Measurements from ENCODE around the gene FRRS1. TPM values are rescaled to one million over a fixed set of nuclear protein-coding genes. Genes with fewer than 3 reads are reported as not detected.
"Not testable (repeated sequence)": the region's sequence is repeated elsewhere in the genome, so short reads cannot be mapped to it uniquely, and the experiment has no call there.

The FRRS1 gene, protein sequence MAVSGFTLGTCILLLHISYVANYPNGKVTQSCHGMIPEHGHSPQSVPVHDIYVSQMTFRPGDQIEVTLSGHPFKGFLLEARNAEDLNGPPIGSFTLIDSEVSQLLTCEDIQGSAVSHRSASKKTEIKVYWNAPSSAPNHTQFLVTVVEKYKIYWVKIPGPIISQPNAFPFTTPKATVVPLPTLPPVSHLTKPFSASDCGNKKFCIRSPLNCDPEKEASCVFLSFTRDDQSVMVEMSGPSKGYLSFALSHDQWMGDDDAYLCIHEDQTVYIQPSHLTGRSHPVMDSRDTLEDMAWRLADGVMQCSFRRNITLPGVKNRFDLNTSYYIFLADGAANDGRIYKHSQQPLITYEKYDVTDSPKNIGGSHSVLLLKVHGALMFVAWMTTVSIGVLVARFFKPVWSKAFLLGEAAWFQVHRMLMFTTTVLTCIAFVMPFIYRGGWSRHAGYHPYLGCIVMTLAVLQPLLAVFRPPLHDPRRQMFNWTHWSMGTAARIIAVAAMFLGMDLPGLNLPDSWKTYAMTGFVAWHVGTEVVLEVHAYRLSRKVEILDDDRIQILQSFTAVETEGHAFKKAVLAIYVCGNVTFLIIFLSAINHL
- 2.1 TPM for total RNA-seq

DNA sequence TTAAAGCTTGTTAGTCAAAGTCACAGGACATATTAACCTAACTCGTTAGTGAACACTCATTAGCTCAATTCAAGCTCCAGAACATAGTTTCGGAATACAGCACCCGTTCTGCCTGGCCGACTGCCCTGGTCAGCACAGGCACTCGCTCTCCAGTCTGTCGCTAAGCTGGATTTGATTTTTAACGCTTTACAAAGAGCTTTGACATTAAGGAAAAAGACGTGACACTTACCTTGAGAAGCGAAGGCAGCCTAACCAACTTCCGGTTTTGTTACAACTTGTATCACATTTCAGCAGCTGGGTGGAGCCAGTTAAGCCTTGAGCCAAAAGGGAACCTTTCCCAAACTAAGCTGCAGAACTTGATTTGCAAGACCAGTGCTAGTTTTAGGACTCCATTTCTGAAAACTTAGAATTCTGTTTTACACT is at the start of gene FRRS1:
Gene FRRS1, minus strand, starts transcription at position 258 of the 423 bp plus-strand sequence. CDS start 17,867 bp downstream, outside the sequence.
- H3K9me3 ChIP-seq (ENCODE audit: low read depth, low read length), result no peaks in the 10 kb centered on the region
- H3K27me3 ChIP-seq (ENCODE audit: insufficient read depth, low read length), result no peaks in the 10 kb centered on the region
- peak within 1 kb of the TSS; percentile 75 for H3K4me3 ChIP-seq (ENCODE audit: low read length)
- peaks cover 4% of the 10 kb centered on the region for H3K4me1 ChIP-seq (ENCODE audit: insufficient read depth, low read length)

DNA sequence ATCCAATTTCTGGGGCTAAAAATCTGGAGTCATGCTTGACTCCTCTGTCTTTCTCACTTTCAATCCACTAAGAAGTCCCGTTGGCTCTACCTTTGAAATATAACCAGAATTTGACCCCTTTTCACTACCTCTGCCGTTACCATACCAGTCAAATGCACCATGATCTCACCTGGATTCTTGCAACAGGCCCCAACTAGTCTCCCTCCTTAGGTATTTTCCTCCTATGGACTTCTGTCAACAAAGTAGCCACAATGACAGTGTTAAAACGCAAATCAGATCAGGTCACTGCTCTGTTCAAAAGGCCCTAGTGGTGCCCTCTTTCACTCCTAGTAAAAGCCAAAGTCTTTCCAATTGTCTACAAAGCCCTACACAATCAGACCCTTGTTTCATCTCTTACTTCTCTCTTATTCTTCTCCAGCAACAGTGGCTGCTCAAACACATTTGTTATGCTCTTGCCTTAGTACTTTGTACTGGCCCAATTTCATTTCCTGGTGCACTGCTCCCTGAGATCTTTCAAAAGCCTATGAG is 48.0 kb upstream of the FRRS1 start:
- Histone ChIP-seq H3K27me3 (ENCODE audit: insufficient read depth, low read length) (no peaks in the 10 kb centered on the region), H3K4me3 (ENCODE audit: low read length) (no peak overlapping the region), H3K9me3 (ENCODE audit: low read depth, low read length) (no peaks in the 10 kb centered on the region), H3K4me1 (ENCODE audit: insufficient read depth, low read length) (no peaks in the 10 kb centered on the region)

DNA sequence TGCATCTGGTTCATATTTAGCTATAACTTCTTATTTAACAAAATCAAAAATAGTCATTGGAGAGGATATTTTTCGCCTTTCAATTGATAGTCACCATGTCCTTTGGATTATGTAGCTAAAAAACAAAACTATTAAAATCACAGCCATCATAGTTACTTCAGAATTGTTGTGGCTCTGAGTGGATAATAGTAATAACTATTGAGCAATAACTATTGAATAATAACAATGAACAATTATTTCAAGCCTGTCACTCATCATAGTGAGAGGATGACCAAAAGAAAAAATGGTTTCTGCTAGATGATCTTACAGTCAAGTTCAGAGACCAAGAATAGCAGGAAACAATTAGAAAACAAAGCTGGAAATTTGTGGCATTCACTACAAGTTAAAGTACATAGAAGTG is 45.3 kb upstream of the FRRS1 start:
- Histone ChIP-seq H3K9me3 (ENCODE audit: low read depth, low read length) (no peaks in the 10 kb centered on the region), H3K27me3 (ENCODE audit: insufficient read depth, low read length) (no peaks in the 10 kb centered on the region), H3K4me1 (ENCODE audit: insufficient read depth, low read length) (no peaks in the 10 kb centered on the region), H3K4me3 (ENCODE audit: low read length) (no peak overlapping the region)

DNA sequence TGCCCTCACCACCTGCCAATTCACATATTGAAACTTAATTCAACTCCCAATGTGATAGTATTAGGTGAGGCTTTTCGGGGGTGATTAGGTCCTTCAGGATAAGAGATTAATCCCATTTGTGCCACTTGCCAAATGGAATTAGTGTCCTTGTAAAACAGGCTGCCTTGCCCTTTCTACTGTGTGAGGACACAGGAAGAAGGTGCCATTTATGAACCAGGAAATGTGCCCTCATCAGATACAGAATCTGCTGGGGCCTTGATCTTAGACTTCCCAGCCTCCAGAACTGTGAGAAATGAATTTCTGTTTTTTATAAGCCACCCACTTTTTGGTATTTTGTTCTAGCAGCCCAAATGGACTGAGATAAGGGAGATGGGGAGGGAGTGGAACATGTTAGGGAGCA is 44.6 kb upstream of the FRRS1 start:
- Histone ChIP-seq H3K4me1 (ENCODE audit: insufficient read depth, low read length) (no peaks in the 10 kb centered on the region), H3K27me3 (ENCODE audit: insufficient read depth, low read length) (no peaks in the 10 kb centered on the region), H3K4me3 (ENCODE audit: low read length) (no peak overlapping the region), H3K9me3 (ENCODE audit: low read depth, low read length) (no peaks in the 10 kb centered on the region)

DNA sequence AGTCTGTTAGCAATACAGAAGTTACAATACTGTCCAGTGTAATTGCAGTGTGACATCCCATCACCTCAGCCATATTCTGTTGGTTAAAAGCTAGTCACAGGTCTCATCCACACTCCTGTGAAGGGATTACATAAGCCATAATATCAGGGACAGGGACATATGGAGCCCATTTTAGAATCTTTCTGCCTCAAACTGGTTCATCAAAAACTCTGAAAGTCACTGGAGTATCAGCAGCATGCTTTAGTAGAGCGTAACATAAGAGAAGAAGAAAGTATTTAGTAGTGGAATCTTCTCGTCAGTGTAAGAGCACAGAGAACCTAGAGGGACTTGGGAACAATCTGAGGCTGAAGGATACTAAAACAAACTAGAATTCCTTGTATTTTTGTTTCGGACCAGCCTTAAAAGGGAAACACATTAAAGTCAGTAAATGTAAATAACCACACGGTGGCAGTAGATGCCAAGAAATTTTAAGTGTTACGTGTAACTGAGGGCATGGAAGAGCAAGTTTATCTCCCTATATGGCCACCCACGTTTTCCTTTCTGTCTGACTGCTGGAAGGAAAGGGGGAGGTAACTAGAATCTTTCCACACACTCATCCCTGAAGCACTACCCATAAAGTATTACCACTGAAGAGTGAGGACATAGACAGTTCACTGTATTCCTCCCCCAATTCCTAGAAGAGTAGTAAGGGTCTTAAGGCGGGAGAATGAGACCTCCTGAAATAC is 42.1 kb upstream of the FRRS1 start:
- H3K27me3 ChIP-seq (ENCODE audit: insufficient read depth, low read length), result no peaks in the 10 kb centered on the region
- no peaks in the 10 kb centered on the region for H3K9me3 ChIP-seq (ENCODE audit: low read depth, low read length)
- H3K4me1 ChIP-seq (ENCODE audit: insufficient read depth, low read length), result no peaks in the 10 kb centered on the region
- H3K4me3 ChIP-seq (ENCODE audit: low read length), result no peak overlapping the region

DNA sequence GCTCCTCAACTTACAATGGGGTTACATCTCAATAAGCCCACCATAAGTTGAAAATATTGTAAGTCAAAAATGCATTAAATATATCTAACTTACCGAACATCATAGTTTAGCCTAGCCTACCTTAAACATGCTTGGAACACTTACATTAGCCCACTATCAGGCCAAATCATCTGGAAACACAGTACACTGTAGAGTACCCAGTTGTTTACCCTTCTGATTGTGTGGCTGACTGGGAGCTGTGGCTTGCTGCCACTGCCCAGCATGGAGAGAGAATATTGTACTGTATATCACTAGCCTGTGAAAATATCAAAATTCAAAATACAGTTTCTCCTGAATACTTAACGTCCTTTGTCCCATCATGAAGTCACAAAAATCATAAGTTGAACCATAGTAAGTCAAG is 40.4 kb upstream of the FRRS1 start:
- H3K27me3 ChIP-seq (ENCODE audit: insufficient read depth, low read length), result no peaks in the 10 kb centered on the region
- no peaks in the 10 kb centered on the region for H3K4me1 ChIP-seq (ENCODE audit: insufficient read depth, low read length)
- H3K4me3 ChIP-seq (ENCODE audit: low read length), result no peak overlapping the region
- no peaks in the 10 kb centered on the region for H3K9me3 ChIP-seq (ENCODE audit: low read depth, low read length)

DNA sequence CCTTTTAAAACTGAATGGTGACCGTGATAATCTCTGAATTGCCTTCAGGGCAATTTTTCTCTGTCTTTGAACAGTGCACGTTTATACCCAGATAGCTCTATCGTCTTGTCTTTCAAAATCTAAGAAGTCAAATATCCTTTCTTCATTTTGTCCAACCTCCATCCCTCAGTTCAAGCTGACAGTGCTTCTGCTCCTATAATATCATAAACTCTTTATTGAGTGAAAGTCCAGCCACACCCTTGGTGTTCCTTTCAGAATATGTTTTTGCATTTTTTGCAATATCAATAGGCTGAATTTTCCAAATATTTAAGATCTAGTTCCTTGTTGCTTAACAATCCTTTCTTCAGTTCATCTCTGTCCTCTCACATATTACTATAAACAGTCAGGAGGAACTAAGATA is 35.1 kb upstream of the FRRS1 start:
- Histone ChIP-seq H3K4me1 (ENCODE audit: insufficient read depth, low read length) (no peaks in the 10 kb centered on the region), H3K4me3 (ENCODE audit: low read length) (no peak overlapping the region), H3K9me3 (ENCODE audit: low read depth, low read length) (no peaks in the 10 kb centered on the region), H3K27me3 (ENCODE audit: insufficient read depth, low read length) (no peaks in the 10 kb centered on the region)

DNA sequence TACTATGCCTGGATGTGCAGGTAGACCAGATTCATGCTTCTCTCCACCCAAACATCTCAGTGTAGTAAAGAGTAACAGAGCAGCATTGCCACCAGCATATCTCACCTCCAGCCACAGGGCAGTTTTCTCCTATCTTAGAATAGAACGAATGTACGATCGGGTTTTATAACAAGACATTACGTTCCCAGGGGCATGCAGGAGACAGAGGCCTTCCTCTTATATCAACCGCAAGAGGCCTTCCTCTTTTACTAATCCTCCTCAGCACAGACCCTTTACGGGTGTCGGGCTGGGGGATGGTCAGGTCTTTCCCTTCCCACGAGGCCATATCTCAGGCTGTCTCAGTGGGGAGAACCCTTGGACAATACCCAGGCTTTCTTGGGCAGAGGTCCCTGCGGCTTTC is 27.4 kb upstream of the FRRS1 start:
- not testable (repeated sequence) for H3K4me3 ChIP-seq (ENCODE audit: low read length); H3K27me3 ChIP-seq (ENCODE audit: insufficient read depth, low read length); H3K9me3 ChIP-seq (ENCODE audit: low read depth, low read length); H3K4me1 ChIP-seq (ENCODE audit: insufficient read depth, low read length)

DNA sequence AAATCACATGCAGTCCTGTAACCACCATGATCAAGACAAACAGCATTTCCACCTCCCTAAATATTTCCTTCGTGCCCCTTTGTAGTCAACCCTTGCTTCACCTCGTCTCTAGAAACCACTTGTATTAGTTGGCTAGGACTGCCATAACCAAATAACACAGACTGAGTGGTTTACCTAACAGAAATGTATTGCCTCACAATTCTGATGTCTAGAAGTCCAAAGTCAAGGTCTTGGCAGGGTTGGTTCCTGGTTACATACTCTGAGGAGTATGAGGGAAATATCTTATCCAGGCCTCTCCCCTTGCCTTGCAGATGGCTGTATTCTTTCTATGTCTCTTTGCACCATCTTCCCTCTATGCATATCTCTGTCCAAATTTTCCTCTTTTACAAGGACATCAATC is 23.3 kb upstream of the FRRS1 start:
- Histone ChIP-seq H3K27me3 (ENCODE audit: insufficient read depth, low read length) (peaks cover 4% of the 10 kb centered on the region), H3K9me3 (ENCODE audit: low read depth, low read length) (no peaks in the 10 kb centered on the region), H3K4me1 (ENCODE audit: insufficient read depth, low read length) (peaks cover 5% of the 10 kb centered on the region), H3K4me3 (ENCODE audit: low read length) (no peak overlapping the region)

DNA sequence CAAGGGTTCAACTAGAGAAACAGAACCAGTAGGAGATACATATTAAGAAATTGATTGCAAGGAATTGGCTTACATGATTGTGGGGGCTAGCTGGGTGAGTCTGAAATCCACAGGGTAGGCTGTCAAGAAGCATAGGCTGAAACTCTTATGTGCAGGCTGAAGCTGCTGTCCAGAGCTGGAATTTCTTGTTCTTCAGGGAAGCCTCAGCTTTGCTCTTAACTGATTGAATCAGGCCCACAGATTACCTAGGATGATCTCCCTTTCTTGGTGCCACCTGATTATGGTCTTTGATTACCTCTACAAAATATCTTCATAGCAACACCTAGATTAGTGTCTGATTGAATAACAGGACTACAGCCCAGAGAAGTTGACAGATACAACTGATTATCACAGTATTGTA is 22.5 kb upstream of the FRRS1 start:
- Histone ChIP-seq H3K9me3 (ENCODE audit: low read depth, low read length) (no peaks in the 10 kb centered on the region), H3K4me3 (ENCODE audit: low read length) (no peak overlapping the region)

DNA sequence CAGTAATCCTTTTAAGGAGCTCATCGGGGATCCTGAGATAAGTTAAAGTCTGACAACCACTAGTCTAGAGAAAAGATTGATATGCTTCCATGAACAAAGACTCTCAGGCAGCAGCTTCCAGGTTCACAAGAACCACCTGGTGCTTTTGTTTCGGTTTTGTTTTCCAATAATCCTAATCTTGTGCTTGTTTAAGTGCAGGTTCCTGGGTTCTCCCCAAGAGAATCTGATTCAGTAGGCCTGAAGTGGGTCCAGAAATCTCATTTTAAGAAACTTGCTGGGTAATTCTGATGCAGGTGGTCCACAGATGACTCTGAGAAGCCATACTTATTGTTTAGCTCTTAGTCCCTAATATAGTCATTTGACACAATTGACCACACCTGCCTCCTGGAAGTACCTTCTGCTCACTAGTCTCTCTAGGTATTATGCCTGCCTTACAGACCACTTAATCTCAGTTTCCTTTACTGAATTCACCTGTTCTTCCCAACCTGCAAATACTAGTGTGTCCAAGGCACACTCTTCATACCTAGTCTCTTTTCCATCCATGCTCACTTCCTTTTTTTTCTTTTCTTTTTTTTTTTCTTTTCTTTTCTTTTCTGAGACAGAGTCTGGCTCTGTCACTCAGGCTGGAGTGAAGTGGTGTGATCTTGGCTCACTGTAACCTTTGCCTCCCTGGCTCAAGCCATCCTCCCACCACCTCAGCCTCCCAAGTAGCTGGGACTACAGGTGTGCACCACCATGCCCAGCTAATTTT is 20.5 kb upstream of the FRRS1 start:
- peaks cover 7% of the 10 kb centered on the region for H3K27me3 ChIP-seq (ENCODE audit: insufficient read depth, low read length)
- peaks cover 8% of the 10 kb centered on the region for H3K4me1 ChIP-seq (ENCODE audit: insufficient read depth, low read length)
- H3K9me3 ChIP-seq (ENCODE audit: low read depth, low read length), result no peaks in the 10 kb centered on the region
- no peak overlapping the region for H3K4me3 ChIP-seq (ENCODE audit: low read length)

More for the DNA sequence above, 22.5 kb upstream of the FRRS1 start:
- Histone ChIP-seq H3K27me3 (ENCODE audit: insufficient read depth, low read length) (peaks cover 4% of the 10 kb centered on the region), H3K4me1 (ENCODE audit: insufficient read depth, low read length) (peaks cover 8% of the 10 kb centered on the region)

DNA sequence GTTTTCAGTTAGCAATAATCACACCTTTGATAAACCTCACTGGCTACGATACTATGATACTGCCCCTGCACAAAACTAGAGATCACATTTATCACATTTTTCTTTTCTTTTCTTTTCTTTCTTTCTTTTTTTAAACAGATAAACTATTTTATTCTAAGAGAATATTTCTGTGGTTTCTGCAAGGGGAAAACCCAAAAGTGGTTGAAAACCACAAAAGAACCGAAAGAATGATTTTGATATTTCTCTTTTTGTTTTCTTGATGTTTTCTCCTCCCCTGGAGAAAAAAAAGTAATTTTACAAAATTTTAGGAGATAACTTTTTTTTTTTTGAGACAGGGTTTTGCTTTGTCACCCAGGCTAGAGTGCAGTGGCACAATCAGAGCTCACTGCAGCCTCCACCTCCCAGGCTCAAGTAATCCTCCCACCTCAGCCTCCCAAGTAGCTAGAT is 18.4 kb upstream of the FRRS1 start:
- Histone ChIP-seq H3K9me3 (ENCODE audit: low read depth, low read length) (no peaks in the 10 kb centered on the region), H3K4me3 (ENCODE audit: low read length) (no peak overlapping the region), H3K4me1 (ENCODE audit: insufficient read depth, low read length) (peaks cover 8% of the 10 kb centered on the region), H3K27me3 (ENCODE audit: insufficient read depth, low read length) (peaks cover 11% of the 10 kb centered on the region)

DNA sequence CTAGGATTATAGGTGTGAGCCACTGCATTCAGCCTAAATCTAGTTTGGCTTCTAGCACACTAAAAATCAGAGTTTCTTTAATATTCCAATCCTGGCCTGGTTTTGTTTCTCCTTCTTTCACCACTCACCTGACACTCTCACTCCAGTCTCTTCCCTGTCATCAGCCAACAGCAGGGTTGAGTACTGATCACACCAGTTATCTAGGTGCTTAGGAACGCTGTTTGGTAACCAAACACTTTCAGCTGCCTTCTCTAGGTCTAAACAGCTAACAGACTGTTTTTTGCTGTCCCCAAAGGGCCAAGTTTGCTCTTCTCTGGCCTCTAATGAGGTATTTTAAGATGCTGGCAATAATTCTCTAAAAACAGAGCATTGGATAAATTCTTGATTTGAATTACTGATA is 17.7 kb upstream of the FRRS1 start:
- H3K4me1 ChIP-seq (ENCODE audit: insufficient read depth, low read length), result peaks cover 8% of the 10 kb centered on the region
- no peaks in the 10 kb centered on the region for H3K9me3 ChIP-seq (ENCODE audit: low read depth, low read length)
- peaks cover 13% of the 10 kb centered on the region for H3K27me3 ChIP-seq (ENCODE audit: insufficient read depth, low read length)
- H3K4me3 ChIP-seq (ENCODE audit: low read length), result no peak overlapping the region

DNA sequence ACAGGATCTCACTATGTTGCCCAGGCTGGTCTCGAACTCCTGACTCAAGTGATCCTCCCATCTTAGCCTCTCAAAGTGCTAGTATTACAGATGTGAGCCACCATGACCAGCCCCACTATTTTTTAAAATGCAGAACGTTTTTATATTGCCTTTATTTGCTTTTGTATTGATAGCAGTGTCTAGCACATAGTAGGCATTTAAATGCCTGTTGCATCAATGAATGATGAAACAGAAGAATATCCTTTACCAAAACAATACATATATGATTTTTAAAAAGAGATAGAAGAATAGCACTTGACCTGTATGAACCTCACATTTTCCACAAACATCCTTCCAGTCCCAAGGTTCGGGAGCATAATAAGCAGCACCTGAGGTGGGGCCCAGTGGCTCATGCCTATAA is 16.5 kb upstream of the FRRS1 start:
- peaks cover 16% of the 10 kb centered on the region for H3K27me3 ChIP-seq (ENCODE audit: insufficient read depth, low read length)
- H3K4me1 ChIP-seq (ENCODE audit: insufficient read depth, low read length), result peaks cover 8% of the 10 kb centered on the region

More for the DNA sequence above, 16.5 kb upstream of the FRRS1 start:
- no peaks in the 10 kb centered on the region for H3K9me3 ChIP-seq (ENCODE audit: low read depth, low read length)
- H3K4me3 ChIP-seq (ENCODE audit: low read length), result no peak overlapping the region

Measured in mononuclear cell (primary cell).